AG04449 (cell line): ENCODE results near the gene STAMBP.

ENCODE experiments used
- CTCF ChIA-PET: fragments of 350-600 bp; formaldehyde crosslinking; extraction: SDS; loops from one replicate; lab custom pipeline; 2021; ENCODE audit warnings: antibody characterized with exemption; lab: Yijun Ruan, JAX
- POLR2A ChIA-PET: fragments of 400-600, 350-600 bp; formaldehyde crosslinking; extraction: SDS; loops from one replicate; lab custom pipeline; 2020; ENCODE audit warnings: antibody characterized with exemption, inconsistent platforms; lab: Yijun Ruan, JAX
- DNase-seq: peaks from one replicate; pipeline ENCODE4 v3.0.0-alpha.2; 2010; ENCODE audit warnings: low read depth, low spot score
- H3K4me3 ChIP-seq: 2 replicates; pipeline ENCODE4 v1.5.1; 2011; ENCODE audit warnings: low read depth, mild to moderate bottlenecking, control low read depth, low read length
- CTCF ChIP-seq: IDR thresholded peaks from one replicate; pipeline ENCODE4 v1.5.1; 2011; ENCODE audit warnings: mild to moderate bottlenecking, moderate library complexity, low read length, control low read depth, inconsistent platforms; ENCODE audit not compliant: insufficient read depth; ENCODE audit errors: missing control alignments

Gene STAMBP

GRCh38 chr2:73850009-73850408 is 21.2 kb downstream of the STAMBP start:
- CTCF ChIA-PET: no interaction called here
- POLR2A ChIA-PET: no interaction called here
- DNase-seq: no peak
- H3K4me3 ChIP-seq: no peak overlapping the region
- no peak for TF ChIP-seq CTCF

- POLR2A ChIA-PET: no interaction called here
- H3K4me3 ChIP-seq: no peak overlapping the region
- DNase-seq: no peak
- CTCF ChIA-PET: no interaction called here
- TF ChIP-seq CTCF: no peak
These were observed 22.5 kb downstream of the STAMBP start for GRCh38 chr2:73851274-73851673.

- DNase-seq: no peak
- ChIA-PET POLR2A (no interaction called here), CTCF (no interaction called here)
- no peak for TF ChIP-seq CTCF
- H3K4me3 ChIP-seq: no peak overlapping the region
These were observed 23.3 kb downstream of the STAMBP start for GRCh38 chr2:73852020-73852419.

- no peak for DNase-seq
- TF ChIP-seq CTCF: no peak
- ChIA-PET CTCF (no interaction called here), POLR2A (interaction anchor here (0.6 kb wide), 1 partner anchor 355 kb away, joined by 3 read pairs; no protein-coding TSS in a partner anchor)
- no peak overlapping the region for H3K4me3 ChIP-seq
These were observed 26.8 kb downstream of the STAMBP start for GRCh38 chr2:73855526-73855925.

GRCh38 chr2:73856214-73856613 is 27.5 kb downstream of the STAMBP start:
- TF ChIP-seq CTCF: no peak
- ChIA-PET POLR2A (interaction anchor here (1.0 kb wide), 1 partner anchor 343 kb away, joined by 3 read pairs; no protein-coding TSS in a partner anchor), CTCF (no interaction called here)
- H3K4me3 ChIP-seq: no peak overlapping the region
- DNase-seq: peak; percentile 82

GRCh38 chr2:73859721-73860586 is 31.2 kb downstream of the STAMBP start:
- peak; percentile 54 for DNase-seq
- ChIA-PET POLR2A (no interaction called here), CTCF (interaction anchor here (1.5 kb wide), 1 partner anchor 35 kb away, joined by 5 read pairs; no protein-coding TSS in a partner anchor)
- H3K4me3 ChIP-seq: no peak overlapping the region
- TF ChIP-seq CTCF: no peak
